GM21360 (cell line): ENCODE data around the gene TBX10.
"Not testable (repeated sequence)": the region's sequence is repeated elsewhere in the genome, so short reads cannot be mapped to it uniquely, and the experiment has no call there.

ENCODE experiments used
- ATAC-seq: cut with Tn5 transposase; IDR thresholded peaks from one replicate; pipeline ENCODE4 v1.9.1; 2021; ENCODE audit warnings: mild to moderate bottlenecking, moderate library complexity; ENCODE audit not compliant: unreplicated experiment

Gene TBX10

DNA sequence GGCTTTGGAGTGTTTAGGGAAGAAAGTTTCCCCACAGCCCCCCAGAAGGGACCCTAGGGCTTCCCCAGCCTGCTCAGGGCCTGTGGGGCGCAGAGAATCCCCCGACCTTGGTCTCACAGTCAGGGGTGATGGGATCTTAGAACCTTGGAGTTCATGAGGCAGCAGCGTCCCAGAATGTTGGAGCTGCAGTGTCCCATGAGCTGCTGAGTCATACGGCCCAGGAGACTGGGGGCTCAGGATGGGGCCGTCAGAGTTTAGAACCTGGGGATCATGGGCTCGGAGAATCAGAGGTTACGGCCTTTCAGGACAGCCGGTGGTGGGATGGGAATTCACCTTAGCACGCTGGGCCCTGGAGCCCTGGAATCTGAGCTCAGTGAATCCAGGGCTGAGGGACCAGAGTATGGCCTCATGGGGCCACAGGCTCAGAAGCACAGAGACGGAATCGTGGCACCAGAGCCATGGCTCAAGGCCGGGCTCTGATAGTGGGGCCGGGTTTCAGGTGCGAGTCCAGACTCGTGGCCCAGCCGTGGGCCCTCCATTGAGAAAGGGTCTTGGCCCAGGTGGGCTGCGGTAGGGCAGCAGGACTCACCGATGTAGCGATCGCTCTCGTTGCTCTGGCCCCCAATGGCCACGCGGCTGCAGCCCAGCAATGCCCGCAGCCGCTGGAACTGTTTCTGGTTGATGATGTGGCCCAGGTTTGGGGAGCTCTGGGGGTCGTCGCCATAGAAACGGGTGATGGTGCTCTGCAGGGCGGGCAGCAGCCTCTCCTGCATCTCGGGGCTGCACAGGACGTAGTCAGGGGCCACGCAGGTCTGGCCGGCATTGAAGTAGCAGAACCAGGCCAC lies 25.4 kb upstream of the TBX10 start:
- ATAC-seq, result no peak

DNA sequence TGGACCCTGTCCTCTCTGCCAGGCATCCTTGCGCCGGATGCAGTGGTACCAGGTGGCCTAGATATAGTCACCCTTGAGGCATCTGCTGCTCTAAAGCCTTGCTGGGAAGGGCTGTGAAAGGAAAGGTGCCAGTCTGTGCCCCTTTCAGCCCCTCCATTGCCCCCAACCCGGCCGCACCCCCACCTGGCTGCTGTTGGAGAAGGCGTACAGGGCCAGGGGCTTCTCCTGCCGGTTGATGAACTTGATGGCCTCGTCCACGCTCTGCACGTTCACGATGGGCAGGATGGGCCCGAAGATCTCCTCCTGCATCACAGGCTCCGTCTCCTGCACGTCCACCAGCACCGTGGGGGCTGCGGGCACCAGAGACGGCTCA lies 24.6 kb upstream of the TBX10 start:
- ATAC-seq, result no peak

DNA sequence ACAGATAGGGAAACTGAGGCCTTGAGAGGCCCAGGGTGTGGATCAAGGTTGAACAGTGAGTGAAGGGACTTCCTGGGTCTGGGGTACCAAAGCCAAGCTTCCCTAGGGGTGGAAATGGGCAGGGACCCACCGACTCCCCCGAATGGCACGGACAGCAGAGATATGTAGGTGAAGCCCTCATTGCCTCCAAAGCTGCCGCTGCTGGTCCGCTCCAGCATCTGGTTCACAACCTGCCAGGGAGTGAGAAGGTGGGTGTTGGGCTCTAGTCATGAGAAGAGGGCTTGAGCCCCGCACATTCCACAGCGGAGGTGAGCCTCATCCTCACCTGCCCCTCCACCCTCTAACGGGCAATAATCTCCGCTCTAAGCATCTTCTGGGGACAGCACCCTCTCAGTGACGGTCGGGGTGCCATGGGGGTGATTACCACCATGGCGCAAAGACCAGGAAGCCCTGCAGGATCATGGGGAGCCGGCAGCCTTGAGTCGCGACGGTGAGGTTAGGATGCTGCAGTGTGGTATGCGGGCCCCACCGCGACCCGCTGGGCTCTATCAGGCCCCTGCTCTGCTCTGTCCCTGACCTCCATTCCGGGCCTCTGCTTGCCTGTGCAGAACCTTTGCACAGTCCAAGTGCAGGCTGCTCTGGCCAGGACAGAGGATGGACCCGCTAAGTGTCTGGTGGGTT lies 24.1 kb upstream of the TBX10 start:
- ATAC-seq, result no peak

DNA sequence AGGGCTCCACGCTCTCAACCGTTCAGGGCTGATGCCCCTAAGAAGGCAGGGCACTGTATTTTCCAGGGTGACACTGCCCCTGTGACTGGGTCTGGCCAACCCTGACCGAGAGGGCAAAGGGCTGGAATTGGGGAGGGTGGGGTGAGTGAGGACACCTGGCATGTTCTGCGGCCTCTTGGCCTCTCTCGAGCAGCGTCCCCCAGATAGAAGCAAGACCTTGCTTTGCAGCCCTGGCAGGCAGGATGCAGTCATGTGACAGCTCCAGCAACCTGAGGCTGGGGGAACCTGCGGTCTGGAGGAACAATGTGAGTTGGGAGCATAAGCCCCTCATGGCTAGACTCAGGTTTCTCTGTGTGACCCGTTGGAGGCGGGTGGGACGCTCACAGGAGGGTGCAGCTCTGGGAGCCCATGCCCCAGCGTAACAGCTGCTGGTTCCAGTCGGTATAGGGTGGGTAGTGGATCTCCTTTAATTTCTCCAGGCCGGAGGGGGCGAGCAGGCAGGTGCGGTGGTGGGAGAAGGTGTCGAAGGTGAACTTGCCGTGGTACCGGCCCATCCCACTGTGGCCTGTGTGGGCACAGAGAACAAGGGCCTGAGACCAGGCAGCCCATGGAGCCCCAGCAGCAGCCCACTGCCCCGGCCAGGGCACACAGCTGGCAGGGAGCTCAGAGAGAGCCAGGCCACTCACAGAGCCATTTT lies 23.4 kb upstream of the TBX10 start:
- no peak for ATAC-seq

DNA sequence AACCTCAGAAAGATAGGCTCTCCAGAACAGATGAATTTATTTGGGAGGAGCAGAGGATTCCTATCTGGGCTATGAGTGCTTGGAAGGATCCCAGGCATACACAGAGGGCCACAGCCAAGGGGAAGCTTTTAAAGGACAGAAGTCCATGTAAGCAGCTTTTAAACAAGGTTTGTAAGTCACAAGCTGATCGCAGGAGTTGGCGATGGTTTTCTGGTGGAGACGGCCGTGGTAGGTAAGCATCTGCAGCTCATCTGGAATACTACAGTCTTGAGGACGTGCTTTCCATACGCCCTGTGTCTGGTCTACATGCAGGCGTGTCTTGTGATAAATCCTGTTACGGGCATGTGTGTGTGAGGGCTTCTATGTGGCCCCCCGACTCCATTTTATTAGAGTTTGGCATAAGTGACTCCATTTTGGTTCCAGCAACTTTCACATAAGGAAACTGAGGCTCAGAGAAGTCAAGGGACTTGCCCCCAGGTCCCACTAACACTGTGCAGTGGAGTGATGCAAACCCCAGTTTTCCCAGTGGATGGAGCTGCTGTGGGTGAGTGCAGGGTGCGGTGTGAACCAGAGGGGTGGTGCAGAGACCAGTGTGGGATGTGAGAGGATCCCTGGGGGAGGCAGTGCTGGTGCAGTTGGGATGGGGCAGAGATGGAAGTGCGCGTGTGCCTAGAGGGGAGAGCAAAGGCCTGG lies 22.7 kb upstream of the TBX10 start:
- no peak for ATAC-seq

DNA sequence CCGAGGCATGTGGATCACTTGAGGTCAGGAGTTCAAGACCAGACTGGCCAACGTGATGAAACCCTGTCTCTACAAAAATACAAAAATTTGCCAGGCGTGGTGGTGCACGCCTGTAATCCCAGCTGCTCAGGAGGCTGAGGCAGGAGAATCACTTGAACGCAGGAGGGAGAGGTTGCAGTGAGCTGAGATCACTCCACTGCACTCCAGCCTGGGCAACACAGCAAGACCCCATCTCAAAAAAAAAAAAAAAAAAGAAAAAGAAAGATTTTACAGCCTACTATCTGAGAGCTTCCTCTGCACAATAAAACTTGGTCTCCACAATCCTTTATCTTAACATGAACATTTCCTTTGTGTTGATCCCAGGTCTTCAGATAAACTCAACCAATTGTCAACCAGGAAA lies 21.2 kb upstream of the TBX10 start:
- ATAC-seq, result not testable (repeated sequence)

DNA sequence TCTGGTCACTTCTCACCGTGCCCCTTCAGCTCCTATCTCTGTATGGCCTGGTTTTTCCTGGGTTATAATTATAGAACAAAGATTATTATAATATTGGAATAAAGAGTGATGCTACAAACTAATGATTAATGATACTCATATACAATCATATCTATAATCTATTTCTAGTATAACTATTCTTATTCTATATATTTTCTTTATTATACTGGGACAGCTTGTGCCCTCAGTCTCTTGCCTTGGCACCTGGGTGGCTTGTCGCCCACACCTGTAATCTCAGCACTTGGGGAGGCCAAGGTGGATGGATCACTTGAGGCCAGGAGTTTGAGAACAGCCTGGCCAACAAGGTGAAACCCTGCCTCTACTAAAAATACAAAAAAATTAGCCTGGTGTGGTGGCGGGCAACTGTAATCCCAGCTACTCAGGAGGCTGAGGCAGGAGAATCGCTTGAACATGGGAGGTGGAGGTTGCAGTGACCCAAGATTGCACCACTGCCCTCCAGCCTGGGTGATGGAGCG lies 20.1 kb upstream of the TBX10 start:
- ATAC-seq, result not testable (repeated sequence)

DNA sequence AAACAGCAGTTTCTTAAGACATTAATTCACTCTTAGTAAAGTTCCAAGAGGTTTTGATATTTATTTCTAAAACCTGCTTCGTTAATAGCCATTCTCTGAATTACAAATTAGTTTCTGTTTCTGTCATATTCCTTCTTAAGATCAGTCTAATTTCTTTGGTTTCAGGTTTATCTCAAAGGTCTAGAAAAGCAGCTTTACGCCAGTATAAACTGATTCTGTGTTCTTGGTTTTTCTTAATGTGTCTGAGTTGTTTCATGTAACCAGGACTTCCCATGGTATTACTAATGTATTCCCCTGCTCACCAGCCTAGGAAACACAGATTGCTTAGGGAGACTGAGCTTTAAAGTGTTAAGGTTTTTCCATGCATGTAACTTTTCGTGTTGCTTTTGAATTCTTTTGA lies 17.7 kb upstream of the TBX10 start:
- no peak for ATAC-seq

DNA sequence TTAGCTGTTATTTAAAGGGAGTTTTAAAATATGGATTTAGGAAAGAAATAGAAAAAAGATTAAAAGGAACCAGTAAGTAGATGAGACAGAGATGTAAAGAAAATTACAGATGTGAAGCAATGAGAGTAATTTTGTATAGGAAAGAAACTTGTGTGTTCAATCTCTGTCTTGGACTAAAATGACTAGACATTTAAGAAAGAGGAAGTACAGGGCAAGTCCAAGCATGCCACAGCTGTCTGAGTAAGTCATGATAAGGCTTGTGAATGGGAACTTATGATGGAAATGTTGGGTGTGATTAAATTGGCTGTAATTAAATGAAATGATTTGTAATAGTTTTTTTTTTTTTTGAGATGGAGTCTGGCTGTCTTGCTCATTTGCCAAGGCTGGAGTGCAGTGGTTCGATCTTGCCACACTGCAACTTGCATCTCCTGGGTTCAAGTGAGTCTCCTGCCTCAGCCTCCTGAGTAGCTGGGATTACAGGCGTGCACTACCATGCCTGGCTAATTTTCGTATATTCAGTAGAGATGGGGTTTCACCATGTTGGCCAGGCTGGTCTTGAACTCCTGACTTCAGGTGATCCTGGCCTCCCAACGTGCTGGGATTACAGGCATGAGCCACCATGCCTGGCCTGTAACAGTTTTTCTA lies 16.8 kb upstream of the TBX10 start:
- ATAC-seq, result no peak

DNA sequence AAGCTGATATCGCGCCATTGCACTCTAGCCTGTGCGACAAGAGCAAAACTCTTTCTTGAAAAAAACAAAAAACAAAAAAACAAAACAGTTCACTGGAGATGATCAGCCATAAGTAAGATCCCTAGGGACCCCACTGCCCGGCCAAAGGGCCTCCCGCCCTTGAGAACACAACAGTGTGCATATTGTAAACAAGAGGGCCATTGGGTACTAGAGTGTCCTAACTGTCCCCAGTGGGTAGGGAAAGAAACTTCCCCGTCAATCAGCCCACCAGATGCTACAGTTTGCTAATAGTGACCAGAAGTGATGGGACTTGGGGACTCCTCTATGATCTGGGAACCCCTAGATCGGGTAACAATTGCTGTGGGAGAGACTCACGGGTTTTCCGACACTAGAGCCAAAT lies 14.7 kb upstream of the TBX10 start:
- no peak for ATAC-seq

DNA sequence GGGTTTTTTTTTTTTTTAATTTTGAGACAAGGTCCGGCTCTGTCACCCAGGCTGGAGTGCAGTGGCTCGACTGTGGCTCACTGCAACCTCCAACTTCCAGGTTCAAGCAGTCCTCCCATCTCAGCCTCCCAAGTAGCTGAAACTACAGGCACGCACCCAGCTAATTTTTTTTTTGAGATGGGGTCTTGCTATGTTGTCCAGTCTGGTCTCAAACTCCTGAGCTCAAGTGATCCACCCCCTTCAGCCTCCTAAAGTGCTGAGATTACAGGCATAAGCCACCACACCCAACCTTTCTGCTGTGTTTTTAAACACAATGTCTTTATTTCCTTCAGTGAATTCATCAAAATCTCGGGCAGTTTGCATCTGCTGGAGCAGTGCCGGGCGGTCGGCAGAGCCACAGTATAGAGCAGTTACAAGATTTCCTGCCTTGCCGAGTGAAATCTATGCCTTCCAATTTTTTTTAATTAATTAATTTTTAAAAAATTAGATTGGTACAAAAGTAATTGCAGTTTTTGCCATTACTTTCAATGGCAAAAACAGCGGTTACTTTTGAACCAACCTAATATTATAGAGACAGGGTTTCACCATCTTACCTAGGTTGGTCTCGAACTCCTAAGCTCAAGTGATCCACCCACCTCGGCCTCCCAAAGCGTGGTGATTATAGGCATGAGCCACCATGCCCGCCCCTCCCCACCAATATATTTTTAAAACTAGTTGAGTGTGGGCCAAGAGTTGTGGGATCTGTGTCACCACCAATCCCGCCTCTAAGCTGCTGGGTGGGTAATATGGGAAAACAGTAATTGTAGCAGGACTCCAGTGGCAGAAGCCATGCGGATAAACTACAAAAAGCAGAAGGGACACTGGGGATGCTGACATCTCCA lies 13.6 kb upstream of the TBX10 start:
- ATAC-seq, result no peak

DNA sequence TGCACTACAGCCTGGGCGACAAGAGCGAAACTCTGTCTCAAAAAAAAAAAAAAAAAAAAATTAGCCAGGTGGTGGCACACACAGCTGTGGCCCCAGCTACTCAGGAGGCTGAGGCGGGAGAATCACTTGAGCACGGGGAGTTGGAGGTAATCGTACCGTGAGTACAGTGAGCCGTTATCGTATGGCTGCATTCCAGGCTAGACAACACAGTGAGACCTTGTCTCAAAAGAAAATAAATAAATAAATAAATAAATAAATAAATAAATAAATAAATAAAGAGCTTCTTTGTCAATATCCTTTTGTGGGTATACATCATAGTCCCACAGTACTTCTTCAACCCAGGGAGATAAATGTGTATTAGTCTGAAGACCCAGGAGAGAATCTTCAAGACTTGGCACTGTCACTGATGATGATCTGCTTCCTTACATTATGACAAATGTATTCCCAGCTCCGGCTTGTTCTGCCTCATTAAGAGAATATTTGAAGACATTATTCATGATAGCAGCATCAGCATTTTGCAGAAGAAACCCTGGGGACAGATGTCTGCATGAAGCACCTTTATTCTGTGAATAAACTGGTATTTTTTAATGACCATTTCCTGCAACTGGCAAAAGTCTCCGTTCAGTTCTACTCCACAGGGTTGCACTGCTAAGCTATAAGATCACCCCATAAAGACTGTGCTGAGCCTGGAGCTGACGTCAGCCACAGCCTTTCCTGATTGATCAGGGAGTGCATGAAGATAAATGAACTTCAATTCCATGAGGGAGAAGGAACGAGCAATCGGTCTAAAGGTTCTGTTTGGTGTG lies 12.6 kb upstream of the TBX10 start:
- no peak for ATAC-seq

DNA sequence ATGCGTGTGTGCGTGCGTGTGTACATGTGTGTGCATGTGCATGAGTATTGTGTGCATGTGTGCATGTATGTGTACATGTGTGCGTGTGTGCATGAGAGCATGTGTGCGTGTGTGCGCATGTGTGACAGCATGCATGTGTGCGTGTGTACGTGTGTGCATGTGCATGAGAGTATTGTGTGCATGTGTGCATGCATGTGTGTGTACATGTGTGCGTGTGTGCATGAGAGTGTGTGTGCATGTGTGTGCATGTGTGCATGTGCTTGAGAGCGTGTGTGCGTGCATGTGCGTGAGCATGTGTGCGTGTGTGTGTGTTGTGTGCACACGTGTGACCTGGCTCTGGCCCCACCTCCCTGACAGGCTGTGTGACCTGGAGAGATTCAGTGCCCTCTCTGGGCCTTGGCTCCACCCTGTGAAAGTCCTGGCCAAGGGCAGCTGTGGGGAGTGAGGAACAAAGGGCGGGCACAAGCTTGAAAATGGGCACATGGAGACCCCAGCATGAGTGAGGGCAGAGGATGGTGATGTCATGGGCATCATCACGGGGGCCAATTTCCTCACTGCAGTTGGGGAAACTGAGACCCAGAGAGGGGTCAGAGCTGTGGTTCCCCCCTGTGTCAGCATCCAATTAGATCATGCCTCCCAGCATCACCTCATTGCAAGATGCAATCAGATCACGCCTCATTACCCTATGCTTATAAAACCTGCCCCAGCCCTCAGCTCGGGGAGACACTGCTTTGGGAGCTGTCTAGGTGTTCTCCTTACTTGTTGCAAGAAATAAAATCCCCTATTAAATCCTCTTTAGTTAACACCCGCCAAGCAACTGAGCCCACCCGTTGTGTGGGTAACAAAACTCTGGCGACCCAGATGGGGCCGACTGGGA lies 10.3 kb upstream of the TBX10 start:
- no peak for ATAC-seq

DNA sequence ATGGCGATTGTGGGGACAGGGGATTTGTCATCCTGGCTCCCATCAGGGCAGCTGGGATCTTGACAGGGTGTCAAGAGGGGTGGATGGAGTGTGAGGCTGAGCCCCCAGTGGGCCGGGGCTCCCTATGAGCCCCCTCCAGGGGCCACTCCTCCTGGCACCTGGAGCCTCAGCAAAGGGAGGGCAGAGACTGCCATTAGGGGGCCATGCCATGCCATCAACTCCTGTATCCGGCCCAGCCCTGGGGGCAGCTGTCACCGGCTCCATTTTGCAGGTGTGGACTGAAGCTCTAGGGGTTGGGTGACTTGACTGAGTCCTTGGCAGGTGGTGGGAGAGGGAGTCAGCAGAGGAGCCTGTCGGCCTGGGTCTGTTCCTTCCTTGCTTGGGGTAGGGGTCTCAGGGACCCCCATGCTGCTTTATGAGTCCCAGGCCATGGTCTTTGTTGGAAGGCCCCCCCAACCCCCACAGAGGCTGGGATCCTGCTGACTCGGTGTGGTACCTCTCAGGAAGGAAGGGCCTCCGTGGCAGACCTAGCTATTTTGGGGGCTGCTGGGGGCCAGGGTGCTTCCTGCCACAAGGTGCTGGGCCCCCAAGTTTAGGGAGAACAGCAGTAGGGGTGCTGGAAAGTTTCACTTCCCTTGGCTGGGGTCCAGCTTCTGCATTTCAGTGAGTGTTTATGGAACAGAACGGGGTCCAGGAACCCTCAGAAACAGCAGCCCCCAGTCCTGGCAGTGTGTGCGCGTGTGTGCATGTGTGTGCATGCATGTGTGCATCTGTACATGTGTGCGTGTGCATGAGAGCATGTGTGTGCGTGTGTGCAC lies 9.4 kb upstream of the TBX10 start:
- ATAC-seq, result no peak

DNA sequence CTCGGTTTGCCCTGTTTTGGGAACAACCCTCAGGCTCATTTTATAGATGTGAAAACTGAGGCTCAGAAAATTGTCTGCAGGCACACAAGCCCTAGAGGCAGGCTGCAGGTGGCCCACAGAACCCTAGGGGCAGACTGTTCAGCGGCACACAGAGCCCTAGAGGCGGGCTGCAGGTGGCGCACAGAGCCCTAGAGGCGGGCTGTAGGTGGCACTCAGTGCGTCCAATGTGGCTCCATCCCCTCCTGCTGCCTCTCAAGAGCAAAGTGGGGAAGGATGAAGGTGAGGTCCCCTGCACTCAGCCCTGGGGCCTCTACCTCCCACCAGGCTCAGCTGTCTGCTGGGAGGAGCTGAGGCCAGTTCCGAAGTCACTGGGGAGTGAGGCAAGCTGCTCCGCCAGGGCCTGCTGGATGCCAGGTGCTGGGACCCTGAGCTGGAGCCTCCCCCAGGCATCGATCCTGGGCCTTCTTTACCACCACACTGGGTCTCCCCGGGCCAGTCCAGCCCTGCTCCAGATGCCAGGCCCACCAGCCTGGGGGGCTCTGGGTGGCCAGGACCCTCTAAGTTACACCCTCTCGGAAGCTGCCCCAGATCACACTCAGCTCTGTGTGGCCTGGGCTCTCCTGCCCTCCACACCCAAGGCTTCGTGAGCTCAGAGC lies 8.7 kb upstream of the TBX10 start:
- ATAC-seq, result peak; percentile 49

DNA sequence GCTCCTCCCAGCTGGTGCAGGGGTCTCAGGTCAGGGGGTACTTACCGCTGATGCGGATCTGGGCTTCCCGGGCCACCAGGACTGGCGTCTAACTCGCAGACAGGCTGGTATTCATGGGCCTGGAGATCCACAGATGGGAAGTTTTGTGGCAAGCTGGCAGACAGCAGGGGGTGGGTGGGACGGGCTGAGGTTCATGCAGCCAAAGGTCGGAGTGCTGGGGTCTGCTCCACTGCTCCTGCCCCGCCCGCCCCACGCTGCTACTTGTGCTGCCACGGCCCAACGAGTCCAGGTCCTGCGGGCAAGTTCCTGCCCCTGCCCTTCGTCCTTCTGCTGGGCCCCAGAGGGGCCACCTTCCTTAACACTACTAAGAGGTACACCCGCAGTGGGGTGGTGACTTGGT lies 7.9 kb upstream of the TBX10 start:
- no peak for ATAC-seq
